Smooth muscle cell (in vitro differentiated cells): ENCODE data around the gene G6PC1. TPM values are rescaled to one million over a fixed set of nuclear protein-coding genes. Genes with fewer than 3 reads are reported as not detected.
A peak's percentile ranks its signal among the peaks of the same experiment; 100 is the strongest.
"Not testable (repeated sequence)": the region's sequence is repeated elsewhere in the genome, so short reads cannot be mapped to it uniquely, and the experiment has no call there.

ENCODE experiments used
- DNase-seq: peaks from one replicate; lab custom pipeline; 2025; ENCODE audit not compliant: unreplicated experiment; lab: John Stamatoyannopoulos, UW
- H2AFZ ChIP-seq: fragments of 200-600 bp; sonication (generic); 2 replicates; pipeline ENCODE4 v1.6.0; 2016; ENCODE audit warnings: antibody characterized with exemption, low read depth, mild to moderate bottlenecking
- H3F3A ChIP-seq: fragments of 200-600 bp; sonication (generic); 2 replicates; pipeline ENCODE4 v1.6.0; 2017; ENCODE audit warnings: antibody characterized with exemption, low read depth
- H3K27ac ChIP-seq: fragments of 200-600 bp; sonication (generic); 2 replicates; pipeline ENCODE4 v1.5.1; 2016; ENCODE audit warnings: low read depth, mild to moderate bottlenecking
- H3K27me3 ChIP-seq: fragments of 200-600 bp; sonication (generic); 2 replicates; pipeline ENCODE4 v1.6.1; 2016; ENCODE audit warnings: low read depth, mild to moderate bottlenecking
- H3K36me3 ChIP-seq: fragments of 200-600 bp; sonication (generic); 2 replicates; pipeline ENCODE4 v1.5.1; 2016; ENCODE audit warnings: low read depth
- H3K4me1 ChIP-seq: fragments of 200-600 bp; sonication (generic); 2 replicates; pipeline ENCODE4 v1.5.1; 2016; ENCODE audit warnings: low read depth
- H3K4me2 ChIP-seq: fragments of 200-600 bp; sonication (generic); 2 replicates; pipeline ENCODE4 v1.6.0; 2016; ENCODE audit warnings: mild to moderate bottlenecking
- H3K4me3 ChIP-seq: fragments of 200-600 bp; sonication (generic); 2 replicates; pipeline ENCODE4 v1.5.1; 2016; ENCODE audit warnings: mild to moderate bottlenecking
- H3K79me2 ChIP-seq: fragments of 200-600 bp; sonication (generic); 2 replicates; pipeline ENCODE4 v1.6.0; 2016; ENCODE audit warnings: low read depth, mild to moderate bottlenecking
- H3K9ac ChIP-seq: fragments of 200-600 bp; sonication (generic); 2 replicates; pipeline ENCODE4 v1.6.0; 2016; ENCODE audit warnings: low read depth
- H3K9me3 ChIP-seq: fragments of 200-600 bp; sonication (generic); replicated peaks from 2 replicates; pipeline ENCODE4 v1.5.1; 2016; ENCODE audit warnings: low read depth
- H4K20me1 ChIP-seq: fragments of 200-600 bp; sonication (generic); 2 replicates; pipeline ENCODE4 v1.6.0; 2016; ENCODE audit warnings: low read depth
- CTCF ChIP-seq: fragments of 200-600 bp; sonication (generic); IDR thresholded peaks from 2 replicates; pipeline ENCODE4 v1.5.1; 2017; ENCODE audit warnings: borderline replicate concordance, mild to moderate bottlenecking, antibody characterized with exemption; ENCODE audit not compliant: insufficient read depth, poor library complexity, severe bottlenecking
- WGBS: methylation state at CpG from one replicate; pipeline ENCODE4 v1.1.7; 2016; ENCODE audit warnings: low lambda C conversion rate; 5-methylcytosine and 5-hydroxymethylcytosine counted together
- polyA plus RNA-seq: library from polyadenylated mRNA; unstranded; fragments of >200 nt; fragmentation: Nextera tagmentation; extraction: Ambion mirVana; gene quantifications from 2 replicates; pipeline ENCODE4 v1.2.1, GENCODE V29; 2016
- total RNA-seq: library from RNA; depleted of rRNA; stranded (reverse); fragments of >200 nt; gene quantifications from 2 replicates; pipeline ENCODE4 v1.2.3, GENCODE V29; 2014

The G6PC1 gene
- total and polyA plus RNA-seq, 2 experiments from 2014 or later: not detected

- no peaks in the 10 kb centered on the region for H3K9me3 ChIP-seq
- no peak overlapping the region for H3K4me3 ChIP-seq
- TF ChIP-seq CTCF: no peak
- DNase-seq: no peak
- no peak overlapping the region for H3K27ac ChIP-seq
- H3K79me2 ChIP-seq: no peaks in the 10 kb centered on the region
- no peak overlapping the region for H3K4me2 ChIP-seq
- peaks cover 6% of the 10 kb centered on the region for H3K27me3 ChIP-seq
- H2AFZ ChIP-seq: no peak overlapping the region
- no peaks in the 10 kb centered on the region for H3K36me3 ChIP-seq
- no peaks in the 10 kb centered on the region for H3F3A ChIP-seq
- no peaks in the 10 kb centered on the region for H4K20me1 ChIP-seq
- H3K9ac ChIP-seq: no peak overlapping the region
- H3K4me1 ChIP-seq: no peaks in the 10 kb centered on the region
- WGBS: 64% methylated on average over 8 of the region's 8 CpGs
Observed at GRCh38 chr17:42917236-42917603, 16.6 kb downstream of the G6PC1 start.

- H3K9ac ChIP-seq: no peak overlapping the region
- no peaks in the 10 kb centered on the region for H3F3A ChIP-seq
- H3K79me2 ChIP-seq: no peaks in the 10 kb centered on the region
- H2AFZ ChIP-seq: peak overlapping the region; percentile 9
- H3K4me3 ChIP-seq: no peak overlapping the region
- H3K9me3 ChIP-seq: no peaks in the 10 kb centered on the region
- H3K27me3 ChIP-seq: peaks cover 6% of the 10 kb centered on the region
- H3K4me1 ChIP-seq: no peaks in the 10 kb centered on the region
- TF ChIP-seq CTCF: no peak
- H3K36me3 ChIP-seq: no peaks in the 10 kb centered on the region
- H3K27ac ChIP-seq: no peak overlapping the region
- 79% methylated on average over 3 of the region's 3 CpGs for whole genome bisulfite sequencing
- H4K20me1 ChIP-seq: no peaks in the 10 kb centered on the region
- no peak overlapping the region for H3K4me2 ChIP-seq
- no peak for DNase-seq
Observed at GRCh38 chr17:42918902-42919521, 18.4 kb downstream of the G6PC1 start.

GRCh38 chr17:42919522-42920077 is 19.0 kb downstream of the G6PC1 start:
- not testable (repeated sequence) for DNase-seq, H3K27me3 ChIP-seq

GRCh38 chr17:42920106-42920900 is 19.7 kb downstream of the G6PC1 start:
- no peak for TF ChIP-seq CTCF
- Histone ChIP-seq H3K27ac (no peak overlapping the region), H2AFZ (no peak overlapping the region), H3K79me2 (no peaks in the 10 kb centered on the region), H3K27me3 (peaks cover 6% of the 10 kb centered on the region), H3F3A (no peaks in the 10 kb centered on the region), H3K4me2 (no peak overlapping the region), H3K4me1 (no peaks in the 10 kb centered on the region), H3K36me3 (no peaks in the 10 kb centered on the region), H4K20me1 (no peaks in the 10 kb centered on the region), H3K9ac (no peak overlapping the region), H3K4me3 (no peak overlapping the region), H3K9me3 (no peaks in the 10 kb centered on the region)
- no peak for DNase-seq
- 87% methylated on average over 10 of the region's 10 CpGs for WGBS

More at GRCh38 chr17:42919522-42920077, 19.0 kb downstream of the G6PC1 start:
- H3K79me2 ChIP-seq, H3K27ac ChIP-seq, H3K9me3 ChIP-seq, H3K36me3 ChIP-seq, H3K4me3 ChIP-seq, H3F3A ChIP-seq, H2AFZ ChIP-seq, H3K4me2 ChIP-seq, H3K4me1 ChIP-seq, H3K9ac ChIP-seq, H4K20me1 ChIP-seq: not testable (repeated sequence)
- 85% methylated on average over 10 of the region's 10 CpGs for WGBS
